ENCODE results near the gene HIVEP1.

GRCh38 chr6:12162213-12162612, 150.1 kb downstream of the HIVEP1 start:
- TF ChIP-seq CTCF (conservative IDR thresholded peaks at IDR 0.05) (no peak), EZH2 (IDR thresholded peaks at IDR 0.05; ENCODE audit: low read depth) (no peak)

Data from PC-9 (cell line).